Left ventricle myocardium superior (tissue), 1 donor: Measurements from ENCODE around the gene CHCHD5. TPM values are rescaled to one million over a fixed set of nuclear protein-coding genes. Genes with fewer than 3 reads are reported as not detected.

Source experiments
- total RNA-seq: library from RNA; stranded (reverse); fragmentation: NEBNext Ultra II Directional; extraction: Animal tissue kit (Norgen Biotek cat#: 25700); gene quantifications from one replicate; pipeline ENCODE4 v1.2.1, GENCODE V29; 2021
- donor health status: DM: no; HTN: yes; CAD: no; lungs with severe emphysema.

CHCHD5 gene
- total RNA-seq, 1 donor from 2014 or later = 24.8 TPM

Other genes with a start within 250 kb of the CHCHD5 start
- 7.8 TPM for gene RGPD8, start 151.0 kb upstream of the CHCHD5 start, total RNA-seq
- gene TTL, start 102.5 kb upstream of the CHCHD5 start, total RNA-seq = 44.3 TPM
- 12.2 TPM for gene POLR1B, start 42.1 kb upstream of the CHCHD5 start, total RNA-seq
- gene SLC20A1, start 61.3 kb downstream of the CHCHD5 start, total RNA-seq = 10.8 TPM
- not detected for gene NT5DC4, start 136.4 kb downstream of the CHCHD5 start, total RNA-seq
- 0.10 TPM for gene CKAP2L, start 180.0 kb downstream of the CHCHD5 start, total RNA-seq
- gene IL1A, start 199.9 kb downstream of the CHCHD5 start, total RNA-seq = not detected